Right cardiac atrium (tissue), 5 donors: ENCODE results near the gene GDE1. TPM values are rescaled to one million over a fixed set of nuclear protein-coding genes. Genes with fewer than 3 reads are reported as not detected.
A peak's percentile ranks its signal among the peaks of the same experiment; 100 is the strongest.

Experiments used
- ATAC-seq, 2 donors: fragments of 200-7000 bp; cut with Tn5 transposase; one replicate each; pipeline versions ENCODE4 v1.8.0 to v1.9.1; 2020; ENCODE audit warnings: moderate library complexity in 2 of 2, mild to moderate bottlenecking in 1 of 2
- DNase-seq, 3 donors: peaks; one replicate each; pipeline ENCODE4 v3.0.0-alpha.2; 2020
- H3K27ac ChIP-seq: one replicate; pipeline ENCODE4 v1.5.1; 2013; ENCODE audit warnings: mild to moderate bottlenecking, low read length, control low read depth, moderate library complexity
- H3K27me3 ChIP-seq: one replicate; pipeline ENCODE4 v1.6.1; 2013; ENCODE audit not compliant: control insufficient read depth, insufficient read depth
- H3K4me1 ChIP-seq: one replicate; pipeline ENCODE4 v1.6.1; 2013; ENCODE audit warnings: low read length; ENCODE audit not compliant: control insufficient read depth, insufficient read depth
- H3K4me3 ChIP-seq: one replicate; pipeline ENCODE4 v1.5.1; 2013; ENCODE audit warnings: low read length, control low read depth
- H3K9me3 ChIP-seq: one replicate; pipeline ENCODE4 v1.6.1; 2013; ENCODE audit warnings: low read length; ENCODE audit not compliant: control insufficient read depth
- WGBS: extraction: QIAGEN DNeasy Blood & Tissue Kit; methylation state at CpG from one replicate; pipeline ENCODE4 v1.1.7; 2013; 5-methylcytosine and 5-hydroxymethylcytosine counted together
- intact Hi-C, 4 donors: fragments of 100-400 bp; cut with DNase I; formaldehyde crosslinking; loops; one replicate each; pipeline versions ENCODE4 v1.11.0 to v1.14.0; 2022 to 2023
- polyA plus RNA-seq: library from polyadenylated mRNA; stranded (reverse); fragments of 200-250 nt; gene quantifications from one replicate; pipeline ENCODE4 v1.2.3, GENCODE V29; 2013
- total RNA-seq, 4 donors: library from RNA; stranded (reverse); fragmentation: NEBNext Ultra II Directional; extraction: Animal tissue kit (Norgen Biotek cat#: 25700); gene quantifications; one replicate each; pipeline ENCODE4 v1.2.1, GENCODE V29; 2021
- donor health status: healthy with polysubstance abuse.
- donor health status: DM: no; HTN: yes; CAD: no.
- donor health status: DM: no; HTN: no; CAD: no.
- donor health status: DM: no; HTN: yes; CAD: no; lungs with severe emphysema.
- donor health status: DM: yes; HTN: yes; CAD: no.

GDE1 gene
- total and polyA plus RNA-seq, 5 donors, result 72.9 to 121 (median 104) TPM

- Histone ChIP-seq H3K27ac (no peak overlapping the region), H3K4me1 (peaks cover 1% of the 10 kb centered on the region), H3K4me3 (no peak overlapping the region), H3K9me3 (no peaks in the 10 kb centered on the region), H3K27me3 (no peaks in the 10 kb centered on the region)
- DNase-seq (no peak), ATAC-seq (no peak)
- intact Hi-C loops, result loop anchor here in 3 of 4 donors (10.0 kb wide), 2 partner anchors 412 to 422 kb away; no protein-coding TSS in a partner anchor
- WGBS, result 98% methylated on average over 4 of the region's 4 CpGs
Observed at GRCh38 chr16:19506965-19507364, 14.9 kb downstream of the GDE1 start.

- 52% methylated on average over 5 of the region's 5 CpGs for WGBS
- Histone ChIP-seq H3K4me3 (no peak overlapping the region), H3K27me3 (no peaks in the 10 kb centered on the region), H3K4me1 (peaks cover 1% of the 10 kb centered on the region), H3K9me3 (no peaks in the 10 kb centered on the region), H3K27ac (no peak overlapping the region)
- DNase-seq (no peak), ATAC-seq (peak; percentile 80 to 90)
- intact Hi-C loops, result loop anchor here in 3 of 4 donors (10.0 kb wide), 2 partner anchors 411 to 421 kb away; no protein-coding TSS in a partner anchor
Observed at GRCh38 chr16:19505600-19506303, 16.1 kb downstream of the GDE1 start.

GRCh38 chr16:19503461-19504075 is 18.3 kb downstream of the GDE1 start:
- Histone ChIP-seq H3K9me3 (no peaks in the 10 kb centered on the region), H3K27me3 (no peaks in the 10 kb centered on the region), H3K4me1 (no peaks in the 10 kb centered on the region), H3K27ac (no peak overlapping the region), H3K4me3 (no peak overlapping the region)
- DNase-seq (no peak), ATAC-seq (no peak)
- intact Hi-C loops, result loop anchor here (5.0 to 10.0 kb wide), 3 partner anchors 409 to 419 kb away; no protein-coding TSS in a partner anchor
- 94% methylated on average over 5 of the region's 5 CpGs for WGBS

GRCh38 chr16:19502395-19503131 is 19.3 kb downstream of the GDE1 start:
- intact Hi-C loops, result loop anchor here (5.0 to 10.0 kb wide), 3 partner anchors 408 to 418 kb away; no protein-coding TSS in a partner anchor
- Histone ChIP-seq H3K9me3 (no peaks in the 10 kb centered on the region), H3K4me3 (no peak overlapping the region), H3K4me1 (no peaks in the 10 kb centered on the region), H3K27ac (no peak overlapping the region), H3K27me3 (no peaks in the 10 kb centered on the region)
- ATAC-seq (peak; percentile 60 to 68), DNase-seq (peak in 2 of 3 donors; percentile 76 to 84)
- 92% methylated on average over 3 of the region's 3 CpGs for WGBS

- DNase-seq (no peak), ATAC-seq (no peak)
- H3K4me3 ChIP-seq, result no peak overlapping the region
- no peaks in the 10 kb centered on the region for H3K9me3 ChIP-seq
- WGBS, result 69% methylated on average over 3 of the region's 3 CpGs
- H3K27ac ChIP-seq, result no peak overlapping the region
- H3K27me3 ChIP-seq, result no peaks in the 10 kb centered on the region
- intact Hi-C loops, result no loop called here
- H3K4me1 ChIP-seq, result no peaks in the 10 kb centered on the region
Observed at GRCh38 chr16:19499481-19499880, 22.4 kb downstream of the GDE1 start.

- no peak overlapping the region for H3K4me3 ChIP-seq
- no peaks in the 10 kb centered on the region for H3K27me3 ChIP-seq
- WGBS, result 80% methylated on average over 5 of the region's 5 CpGs
- no peaks in the 10 kb centered on the region for H3K9me3 ChIP-seq
- DNase-seq, result no peak
- ATAC-seq, result no peak
- no peak overlapping the region for H3K27ac ChIP-seq
- intact Hi-C loops, result no loop called here
- H3K4me1 ChIP-seq, result no peaks in the 10 kb centered on the region
Observed at GRCh38 chr16:19499006-19499405, 22.9 kb downstream of the GDE1 start.

GRCh38 chr16:19497176-19497575 is 24.7 kb downstream of the GDE1 start:
- Histone ChIP-seq H3K9me3 (no peaks in the 10 kb centered on the region), H3K27ac (no peak overlapping the region), H3K27me3 (no peaks in the 10 kb centered on the region), H3K4me1 (no peaks in the 10 kb centered on the region), H3K4me3 (no peak overlapping the region)
- no peak for ATAC-seq
- DNase-seq, result no peak
- intact Hi-C loops, result no loop called here
- WGBS, result 77% methylated on average over 5 of the region's 5 CpGs

- intact Hi-C loops, result no loop called here
- WGBS, result 74% methylated on average over 1 of the region's 1 CpG
- no peak for ATAC-seq
Observed at GRCh38 chr16:19490619-19491018, 31.3 kb downstream of the GDE1 start.

GRCh38 chr16:19488213-19488640 is 33.7 kb downstream of the GDE1 start:
- H3K9me3 ChIP-seq, result no peaks in the 10 kb centered on the region
- WGBS, result 52% methylated on average over 4 of the region's 4 CpGs
- H3K4me3 ChIP-seq, result no peak overlapping the region
- DNase-seq (peak in 2 of 3 donors; percentile 20 to 48), ATAC-seq (peak; percentile 55 to 64)
- H3K27ac ChIP-seq, result no peak overlapping the region
- intact Hi-C loops, result no loop called here
- no peaks in the 10 kb centered on the region for H3K27me3 ChIP-seq
- no peaks in the 10 kb centered on the region for H3K4me1 ChIP-seq

More at GRCh38 chr16:19490619-19491018, 31.3 kb downstream of the GDE1 start:
- H3K27me3 ChIP-seq, result no peaks in the 10 kb centered on the region
- H3K9me3 ChIP-seq, result no peaks in the 10 kb centered on the region
- no peak overlapping the region for H3K27ac ChIP-seq
- DNase-seq, result no peak
- H3K4me1 ChIP-seq, result no peaks in the 10 kb centered on the region
- H3K4me3 ChIP-seq, result no peak overlapping the region

GRCh38 chr16:19486750-19487325 is 35.1 kb downstream of the GDE1 start:
- no peaks in the 10 kb centered on the region for H3K9me3 ChIP-seq
- WGBS, result 83% methylated on average over 10 of the region's 10 CpGs
- H3K4me1 ChIP-seq, result no peaks in the 10 kb centered on the region
- intact Hi-C loops, result no loop called here
- no peaks in the 10 kb centered on the region for H3K27me3 ChIP-seq
- DNase-seq, result no peak
- no peak overlapping the region for H3K27ac ChIP-seq
- ATAC-seq, result no peak
- H3K4me3 ChIP-seq, result no peak overlapping the region
